ENCODE measurements around the gene C10orf143. TPM values are rescaled to one million over a fixed set of nuclear protein-coding genes. Genes with fewer than 3 reads are reported as not detected.

Gene C10orf143
- total and polyA plus RNA-seq, 2 experiments from 2014 or later: 0.21 to 3.7 TPM

- H4K20me1 ChIP-seq (replicated peaks; ENCODE audit: insufficient read depth): no peaks in the 10 kb centered on the region
- Mint-ChIP-seq H3K4me1 (peaks cover 7% of the 10 kb centered on the region; the same call in 2 of the 3 replicates), H3K4me3 (no peak overlapping the region), H3K27me3 (ENCODE audit: insufficient read depth, low read depth, poor library complexity) (no peaks in the 10 kb centered on the region), H3K27ac (no peak overlapping the region), H3K9me3 (peaks cover 9% of the 10 kb centered on the region; the same call in 1 of the 3 replicates), H3K36me3 (ENCODE audit: low read depth) (0 out of 3 replicates have a peak, but pooled peaks cover 3% of the 10 kb centered on the region)
- no peaks in the 10 kb centered on the region for H3K27me3 ChIP-seq (ENCODE audit: insufficient read depth)
- H3K4me3 ChIP-seq: no peak overlapping the region
- H3K36me3 ChIP-seq (ENCODE audit: insufficient read depth): no peaks in the 10 kb centered on the region
- H2AFZ ChIP-seq: no peak overlapping the region
- no peaks in the 10 kb centered on the region for H3F3A ChIP-seq (replicated peaks; ENCODE audit: low read depth)
- H3K4me2 ChIP-seq: no peak overlapping the region
- H3K79me2 ChIP-seq (replicated peaks; ENCODE audit: insufficient read depth): no peaks in the 10 kb centered on the region
- no peaks in the 10 kb centered on the region; the same call in none of the 2 replicates for H3K4me1 ChIP-seq (ENCODE audit: insufficient read depth)
- TF ChIP-seq CTCF (conservative IDR thresholded peaks at IDR 0.05; ENCODE audit: low read depth in 2 of 2) (peak in 1 of 2 experiments; percentile 26; a peak in 1 of 4 replicates), EZH2 (IDR thresholded peaks at IDR 0.05; ENCODE audit: low read depth, unreplicated experiment) (no peak)
- no peak for ATAC-seq
- DNase-seq (ENCODE audit: low spot score): no peak
- H3K27ac ChIP-seq (ENCODE audit: low read depth): no peak overlapping the region
- no peaks in the 10 kb centered on the region for H3K9me2 ChIP-seq (ENCODE audit: insufficient read depth)
Observed at GRCh38 chr10:130074639-130075038, 36.0 kb downstream of the C10orf143 start.

- peaks cover 7% of the 10 kb centered on the region; the same call in 2 of the 3 replicates for H3K4me1 Mint-ChIP-seq
- no peak overlapping the region for H3K27ac Mint-ChIP-seq
- Histone ChIP-seq H2AFZ (no peak overlapping the region), H3K27ac (ENCODE audit: low read depth) (no peak overlapping the region), H3K4me1 (ENCODE audit: insufficient read depth) (no peaks in the 10 kb centered on the region; the same call in none of the 2 replicates), H3K79me2 (replicated peaks; ENCODE audit: insufficient read depth) (no peaks in the 10 kb centered on the region), H3F3A (replicated peaks; ENCODE audit: low read depth) (no peaks in the 10 kb centered on the region), H3K9me2 (ENCODE audit: insufficient read depth) (no peaks in the 10 kb centered on the region), H3K36me3 (ENCODE audit: insufficient read depth) (no peaks in the 10 kb centered on the region), H4K20me1 (replicated peaks; ENCODE audit: insufficient read depth) (no peaks in the 10 kb centered on the region), H3K4me3 (no peak overlapping the region), H3K27me3 (ENCODE audit: insufficient read depth) (no peaks in the 10 kb centered on the region), H3K4me2 (no peak overlapping the region)
- ATAC-seq (no peak), DNase-seq (ENCODE audit: low spot score) (no peak)
- H3K4me3 Mint-ChIP-seq: no peak overlapping the region
- 0 out of 3 replicates have a peak, but pooled peaks cover 3% of the 10 kb centered on the region for H3K36me3 Mint-ChIP-seq (ENCODE audit: low read depth)
- H3K9me3 Mint-ChIP-seq: peaks cover 9% of the 10 kb centered on the region; the same call in 1 of the 3 replicates
- no peaks in the 10 kb centered on the region for H3K27me3 Mint-ChIP-seq (ENCODE audit: insufficient read depth, low read depth, poor library complexity)
- TF ChIP-seq NANOG (IDR thresholded peaks at IDR 0.05; ENCODE audit: borderline replicate concordance) (no peak), ZNF462 (CRISPR knock-in tag; IDR thresholded peaks at IDR 0.05) (no peak), STAT1 (IDR thresholded peaks at IDR 0.05; ENCODE audit: unreplicated experiment) (no peak), EZH2 (IDR thresholded peaks at IDR 0.05; ENCODE audit: low read depth, unreplicated experiment) (no peak), JUNB (IDR thresholded peaks at IDR 0.05; ENCODE audit: unreplicated experiment) (no peak), CREB1 (CRISPR knock-in tag; IDR thresholded peaks at IDR 0.05; ENCODE audit: low read depth) (no peak), CTCF (conservative IDR thresholded peaks at IDR 0.05; ENCODE audit: low read depth in 2 of 2) (no peak), ZNF331 (CRISPR knock-in tag; IDR thresholded peaks at IDR 0.05; ENCODE audit: low read depth) (no peak), ETS1 (IDR thresholded peaks at IDR 0.05) (no peak)
Observed at GRCh38 chr10:130073912-130074311, 36.7 kb downstream of the C10orf143 start.

Measured in GM23338 (cell line).